Cardiac septum (tissue), 1 donor: ENCODE measurements around the gene MAP2. TPM values are rescaled to one million over a fixed set of nuclear protein-coding genes. Genes with fewer than 3 reads are reported as not detected.
"Not testable (repeated sequence)": the region's sequence is repeated elsewhere in the genome, so short reads cannot be mapped to it uniquely, and the experiment has no call there.

ENCODE experiments used
- DNase-seq: peaks from one replicate; pipeline ENCODE4 v3.0.0-alpha.2; 2020; ENCODE audit warnings: low spot score
- intact Hi-C: fragments of 100-400 bp; cut with DNase I; formaldehyde crosslinking; loops from one replicate; pipeline ENCODE4 v1.14.0; 2022
- total RNA-seq: library from RNA; stranded (reverse); fragmentation: NEBNext Ultra II Directional; extraction: Animal tissue kit (Norgen Biotek cat#: 25700); gene quantifications from one replicate; pipeline ENCODE4 v1.2.1, GENCODE V29; 2021
- donor health status: DM: no; HTN: no; CAD: no.

The MAP2 gene
- total RNA-seq, 1 donor from 2014 or later: 42.1 TPM

DNA sequence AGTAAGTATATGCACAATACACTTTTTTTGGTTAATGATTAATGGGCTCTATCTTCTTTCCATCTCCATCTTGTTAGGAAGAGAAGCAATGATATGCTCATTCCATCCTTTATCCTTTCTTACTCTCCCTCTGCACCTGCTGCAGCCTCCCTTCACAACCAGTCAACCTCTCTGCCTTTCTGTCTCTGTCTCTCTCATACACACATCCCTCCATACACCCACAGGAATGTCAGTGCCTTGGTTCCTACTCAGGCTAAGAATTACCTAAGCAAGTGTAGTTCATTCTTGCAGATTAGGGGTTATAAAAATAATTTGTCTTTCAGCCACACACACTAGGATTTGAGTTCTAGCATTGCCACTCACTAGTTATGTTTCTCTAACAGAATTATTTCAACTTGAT lies 45.6 kb downstream of the MAP2 start:
- intact Hi-C loops: no loop called here

DNA sequence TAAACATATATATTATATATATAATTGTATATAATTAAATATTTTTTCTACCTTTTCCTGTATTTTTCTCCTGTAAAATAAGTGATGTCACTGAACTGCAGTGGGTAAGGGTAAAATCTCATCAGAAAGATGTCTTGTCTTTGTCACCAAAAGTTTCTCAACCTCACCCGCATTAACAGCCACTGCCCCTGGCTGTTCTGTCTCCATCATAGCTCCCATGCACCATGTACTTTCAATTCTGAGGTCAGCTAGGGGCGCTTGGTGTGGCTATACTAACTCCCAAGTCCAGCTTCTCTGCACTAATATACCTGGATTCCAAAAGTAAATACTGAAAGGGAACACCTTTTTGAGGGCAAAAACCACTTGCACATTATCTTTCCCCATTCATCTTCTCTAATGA lies 46.6 kb downstream of the MAP2 start:
- DNase-seq: no peak
- intact Hi-C loops: loop anchor here (5.0 kb wide), 1 partner anchor 43 kb away; no protein-coding TSS in a partner anchor

More for the DNA sequence above, 45.6 kb downstream of the MAP2 start:
- DNase-seq: no peak

DNA sequence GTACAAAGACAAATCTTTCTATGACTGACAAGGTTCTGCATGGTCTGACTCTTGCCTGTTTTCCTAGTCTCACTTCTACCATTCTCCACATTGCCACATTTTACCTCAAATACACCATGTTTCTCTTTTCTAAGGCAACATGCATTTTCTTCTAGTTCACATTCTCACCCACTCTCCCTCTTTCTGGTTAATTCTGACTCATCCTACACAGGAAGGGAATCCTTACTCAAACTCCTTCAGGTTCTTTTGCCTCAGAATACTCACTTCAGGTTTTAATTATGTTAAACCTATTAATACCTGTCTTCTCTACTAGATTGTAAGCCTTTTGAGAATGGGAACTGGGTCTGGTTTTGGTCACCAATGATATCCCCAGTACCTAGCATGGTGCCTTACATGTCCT lies 47.2 kb downstream of the MAP2 start:
- intact Hi-C loops: loop anchor here (5.0 kb wide), 1 partner anchor 44 kb away; no protein-coding TSS in a partner anchor

DNA sequence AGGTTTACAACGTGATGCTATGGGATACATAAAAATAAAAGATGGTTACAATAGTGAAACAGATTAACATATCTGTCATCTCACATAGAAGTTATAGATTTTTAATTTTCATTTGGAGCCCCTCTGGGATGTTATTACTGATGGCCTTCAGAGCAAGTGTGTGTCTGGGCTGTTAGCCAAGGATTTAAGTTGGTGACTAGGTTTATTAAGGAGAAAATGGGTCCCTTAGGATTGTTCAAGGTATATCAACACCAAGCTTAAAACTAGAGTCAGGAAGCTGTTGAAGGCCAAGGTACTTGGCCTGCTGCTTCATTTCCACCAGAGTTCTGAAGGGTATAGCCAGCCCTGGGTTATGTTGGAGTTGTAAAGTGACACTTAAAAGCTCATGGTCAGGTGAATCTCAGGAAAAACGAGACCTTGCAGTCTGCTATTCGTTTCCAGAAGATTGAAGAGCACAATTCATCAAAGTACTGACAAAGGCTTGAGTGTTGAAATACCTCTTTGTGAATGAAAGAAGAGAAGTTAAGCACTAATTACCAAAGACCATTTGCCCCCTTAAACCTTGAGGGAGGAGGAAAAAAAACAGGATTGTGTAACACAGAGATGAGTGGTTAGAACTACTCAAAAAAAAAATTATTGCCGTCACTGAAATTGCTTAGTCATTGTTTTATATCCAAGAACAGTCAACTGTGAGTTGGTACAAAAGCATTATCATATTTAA lies 48.4 kb downstream of the MAP2 start:
- intact Hi-C loops: loop anchor here (5.0 kb wide), 1 partner anchor 45 kb away; no protein-coding TSS in a partner anchor
- no peak for DNase-seq

More for the DNA sequence above, 47.2 kb downstream of the MAP2 start:
- DNase-seq: no peak

DNA sequence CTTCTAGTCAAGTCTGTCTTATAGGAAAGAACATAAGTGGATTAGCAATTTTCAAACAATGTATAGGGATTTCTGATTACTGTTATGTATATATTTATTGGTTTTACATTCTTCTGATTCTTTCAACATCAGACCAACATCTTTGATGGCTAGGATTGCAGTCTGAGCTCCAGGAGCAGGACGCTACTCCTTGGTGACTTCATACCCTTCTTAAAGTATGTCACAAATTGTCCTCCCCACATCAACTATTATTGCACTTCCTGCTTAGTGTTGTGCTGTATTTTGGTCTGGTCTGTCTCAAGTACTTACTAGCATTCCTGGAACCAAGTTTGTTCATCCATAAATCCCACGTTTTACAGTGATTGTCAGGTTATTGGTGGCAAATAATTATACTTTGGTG lies 49.0 kb downstream of the MAP2 start:
- intact Hi-C loops: loop anchor here (5.0 kb wide), 1 partner anchor 46 kb away; no protein-coding TSS in a partner anchor
- no peak for DNase-seq

DNA sequence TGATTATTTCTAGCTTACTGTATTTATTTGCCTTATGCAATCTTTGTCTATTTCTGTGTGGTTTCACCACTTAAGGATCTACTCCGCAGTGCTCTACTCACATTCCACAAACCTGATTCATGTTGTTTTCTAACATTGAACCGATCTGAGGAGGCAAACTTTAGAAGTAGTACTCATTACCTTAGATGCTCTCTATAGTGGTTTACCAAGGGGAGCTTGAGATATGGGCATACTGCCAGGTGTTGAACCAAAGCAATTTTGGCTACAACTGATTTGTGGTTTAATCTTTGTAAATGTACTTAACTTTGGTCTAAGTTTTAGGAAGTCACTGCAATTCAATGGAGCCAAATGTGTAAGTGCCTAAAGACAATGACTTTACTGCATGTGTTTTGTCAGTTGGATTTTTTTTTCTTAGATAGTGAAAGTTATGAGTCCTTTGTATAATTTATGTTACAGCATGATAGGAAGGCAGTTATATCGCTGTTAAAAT lies 50.1 kb downstream of the MAP2 start:
- intact Hi-C loops: loop anchor here (5.0 kb wide), 1 partner anchor 47 kb away; no protein-coding TSS in a partner anchor
- DNase-seq: no peak

DNA sequence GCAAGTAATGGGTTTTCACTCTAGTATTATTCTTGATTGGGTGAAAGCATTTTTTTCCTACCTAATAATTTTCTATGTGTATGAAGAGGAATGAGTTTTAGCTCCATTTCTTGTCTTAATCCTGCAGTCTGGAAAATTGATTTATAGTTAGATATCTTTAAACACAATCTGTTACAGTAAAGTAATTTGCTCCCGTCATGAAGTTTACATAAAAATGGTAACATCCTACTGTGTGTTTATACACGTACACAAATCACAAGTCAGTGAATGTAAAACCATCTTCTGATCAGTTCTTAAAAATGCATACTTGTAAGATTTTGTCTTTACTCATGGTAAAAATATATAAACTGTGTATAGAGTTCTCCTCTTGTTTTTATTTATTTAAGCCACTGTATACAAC lies 51.1 kb downstream of the MAP2 start:
- no peak for DNase-seq
- intact Hi-C loops: loop anchor here (5.0 kb wide), 1 partner anchor 48 kb away; no protein-coding TSS in a partner anchor

DNA sequence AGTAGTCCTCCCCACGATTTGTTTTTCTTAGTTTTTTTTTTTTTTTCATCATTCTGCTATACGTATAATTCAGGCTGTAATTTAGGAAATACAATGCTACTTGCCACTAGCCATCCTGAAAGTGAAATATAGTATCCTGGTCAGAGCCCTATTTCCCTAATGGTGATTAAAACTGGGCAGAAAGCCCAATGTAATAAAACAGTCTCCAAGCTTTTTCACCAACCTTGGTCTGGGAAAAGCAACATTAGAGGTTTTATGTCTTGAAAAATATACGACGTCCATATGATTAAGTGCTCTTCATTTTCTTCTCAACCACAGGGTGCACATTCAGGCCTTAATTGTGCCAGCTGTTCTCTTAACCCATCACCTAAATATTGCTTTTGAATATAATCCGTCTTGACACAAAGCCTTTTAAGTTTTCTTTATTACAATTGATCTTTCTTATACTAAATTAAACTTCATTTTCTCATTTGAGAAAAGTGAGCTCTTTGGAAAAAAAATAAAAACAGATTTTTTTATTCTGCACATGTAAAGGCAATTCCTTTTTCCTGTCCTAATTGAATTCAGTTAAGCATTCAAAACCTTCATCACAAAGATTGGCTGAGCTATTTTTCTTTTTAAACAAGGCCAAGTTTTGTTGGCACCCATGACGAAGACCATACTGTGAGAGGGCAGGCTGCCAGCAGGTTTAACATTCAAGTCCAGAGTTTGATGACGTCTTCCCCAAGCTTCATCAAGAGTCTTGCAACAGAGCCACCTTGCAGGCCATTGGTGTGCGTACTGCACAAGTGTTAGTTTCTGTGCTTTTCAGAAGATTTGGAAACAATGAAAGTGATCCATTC lies 52.7 kb downstream of the MAP2 start:
- intact Hi-C loops: no loop called here
- DNase-seq: no peak

DNA sequence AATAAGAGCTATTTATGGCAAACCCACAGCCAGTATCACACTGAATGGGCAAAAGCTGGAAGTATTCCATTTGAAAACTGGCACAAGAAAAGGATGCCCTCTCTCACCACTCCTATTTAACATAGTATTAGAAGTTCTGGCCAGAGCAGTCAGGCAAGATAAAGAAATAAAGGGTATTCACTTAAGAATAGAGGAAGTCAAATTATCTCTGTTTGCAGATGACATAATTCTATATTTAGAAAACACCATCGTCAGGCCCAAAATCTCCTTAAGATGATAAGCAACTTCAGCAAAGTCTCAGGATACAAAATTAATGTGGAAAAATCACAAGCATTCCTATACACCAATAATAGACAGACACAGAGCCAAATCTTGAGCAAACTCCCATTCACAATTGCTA lies 68.4 kb downstream of the MAP2 start:
- intact Hi-C loops: loop anchor here (10.0 kb wide), 2 partner anchors 63 to 67 kb away; partner anchors contain the start of gene MAP2
- DNase-seq: not testable (repeated sequence)

DNA sequence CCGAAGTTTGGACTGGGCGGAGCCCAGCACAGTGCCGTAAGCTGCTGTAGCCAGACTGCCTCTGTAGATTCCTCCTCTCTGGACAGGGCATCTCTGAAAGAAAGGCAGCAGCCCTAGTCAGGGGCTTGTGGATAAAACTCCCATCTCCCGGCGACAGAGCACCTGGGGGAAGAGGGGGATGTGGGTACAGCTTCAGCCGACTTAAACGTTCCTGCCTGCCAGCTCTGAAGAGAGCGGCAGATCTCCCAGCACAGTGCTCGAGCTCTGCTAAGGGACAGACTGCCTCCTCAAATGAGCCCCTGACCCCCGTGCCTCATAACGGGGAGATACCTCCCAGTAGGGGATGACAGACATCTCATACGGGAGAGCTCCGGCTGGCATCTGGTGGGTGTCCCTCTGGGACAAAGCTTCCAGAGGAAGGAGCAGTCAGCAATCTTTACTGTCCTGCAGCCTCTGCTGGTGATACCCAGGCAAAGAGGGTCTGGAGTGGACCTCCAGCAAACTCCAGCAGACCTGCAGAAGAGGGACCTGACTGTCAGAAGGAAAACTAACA lies 71.3 kb downstream of the MAP2 start:
- intact Hi-C loops: loop anchor here (5.0 to 10.0 kb wide), 3 partner anchors 37 to 70 kb away; partner anchors contain the start of gene MAP2
- not testable (repeated sequence) for DNase-seq

DNA sequence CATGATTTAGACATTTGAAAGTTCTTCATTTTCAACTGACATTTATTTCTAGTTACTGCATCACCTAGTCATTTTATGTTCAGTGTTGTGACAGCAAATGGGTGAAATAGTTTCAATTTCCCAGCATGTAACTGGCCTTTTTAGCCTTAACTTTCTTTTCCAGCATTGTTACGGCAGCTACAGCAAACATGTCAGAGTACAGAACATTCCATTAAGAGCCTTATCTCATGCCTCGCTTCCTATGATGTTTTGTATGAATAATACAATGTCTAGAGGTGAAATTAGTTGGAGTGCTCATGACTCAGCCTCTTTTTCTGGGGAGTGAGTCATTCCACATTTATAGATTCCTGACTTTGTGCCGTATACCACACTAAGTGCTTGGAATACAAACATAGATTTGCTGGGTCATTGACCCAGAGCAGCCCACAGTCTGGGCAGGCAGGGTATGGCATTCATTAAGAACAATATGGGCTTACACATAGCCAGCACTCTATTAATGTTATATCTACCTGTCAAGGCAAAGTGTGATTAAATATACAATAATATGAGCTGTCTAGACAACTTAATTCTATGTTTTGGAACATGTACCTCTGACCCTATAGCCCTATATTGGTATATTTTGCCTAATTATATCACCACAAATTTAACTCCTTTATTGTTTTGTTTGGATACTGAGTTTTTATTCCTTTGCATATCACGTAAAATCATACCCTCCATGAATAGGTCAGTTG lies 72.2 kb downstream of the MAP2 start:
- intact Hi-C loops: loop anchor here (5.0 to 10.0 kb wide), 3 partner anchors 36 to 71 kb away; partner anchors contain the start of gene MAP2
- DNase-seq: no peak

DNA sequence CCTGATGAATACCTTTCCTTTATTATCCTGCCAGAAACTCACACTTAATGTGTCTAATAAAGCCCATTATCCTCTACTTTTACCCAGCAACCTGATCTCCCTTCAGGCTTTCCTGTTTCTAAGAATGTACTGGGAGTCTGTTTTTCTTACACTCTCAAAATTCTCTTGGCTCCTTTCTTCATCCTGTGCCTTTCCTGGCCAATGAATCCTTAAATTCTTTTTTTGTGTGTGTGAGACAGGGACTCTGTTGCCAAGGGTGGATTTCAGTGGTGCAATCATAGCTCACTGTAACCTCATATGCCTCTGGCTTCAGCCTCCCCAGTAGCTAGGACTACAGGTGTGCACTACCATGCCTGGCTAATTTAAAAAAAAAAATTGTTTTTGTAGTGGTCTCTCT lies 72.7 kb downstream of the MAP2 start:
- intact Hi-C loops: loop anchor here (5.0 to 10.0 kb wide), 3 partner anchors 36 to 72 kb away; partner anchors contain the start of gene MAP2
- no peak for DNase-seq

DNA sequence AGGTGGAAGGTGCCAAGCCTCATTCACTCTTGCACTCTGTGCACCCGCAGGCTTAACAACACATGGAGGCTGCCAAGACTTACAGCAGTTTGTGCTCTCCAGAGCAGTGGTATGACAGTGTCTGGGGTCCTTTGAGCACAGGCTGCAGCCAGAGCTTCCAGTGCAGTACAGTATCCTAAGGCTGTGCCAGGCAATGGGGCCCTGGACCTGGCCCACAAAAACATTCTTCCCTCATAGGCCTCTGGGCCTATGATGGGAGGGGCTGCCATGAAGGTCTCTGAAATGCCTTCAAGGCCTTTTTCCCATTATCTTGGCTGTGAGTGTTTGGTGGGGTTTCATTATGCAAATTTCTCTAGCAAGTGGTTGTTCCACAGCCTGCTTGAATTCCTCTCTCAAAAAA lies 74.8 kb downstream of the MAP2 start:
- DNase-seq: no peak
- intact Hi-C loops: loop anchor here (5.0 to 10.0 kb wide), 3 partner anchors 34 to 74 kb away; partner anchors contain the start of gene MAP2

DNA sequence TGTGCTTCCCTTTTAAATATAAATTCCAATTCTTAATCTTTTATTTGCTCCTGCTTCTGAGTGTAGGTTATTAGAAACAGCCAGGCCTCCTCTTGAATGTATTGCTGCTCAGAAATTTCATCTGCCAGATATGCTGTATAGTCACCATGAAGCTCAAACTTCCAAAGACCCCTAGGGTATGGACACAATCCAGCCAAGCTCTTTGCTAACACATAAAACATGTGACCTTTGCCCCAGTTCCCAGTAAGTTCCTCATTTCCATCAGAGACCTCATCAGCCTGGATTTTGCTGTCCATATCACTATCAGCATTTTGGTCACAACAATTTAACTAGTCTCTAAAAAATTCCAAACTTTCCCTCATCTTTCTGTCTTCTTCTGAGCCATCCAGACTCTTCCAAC lies 75.2 kb downstream of the MAP2 start:
- DNase-seq: no peak
- intact Hi-C loops: loop anchor here (5.0 to 10.0 kb wide), 3 partner anchors 33 to 74 kb away; partner anchors contain the start of gene MAP2

DNA sequence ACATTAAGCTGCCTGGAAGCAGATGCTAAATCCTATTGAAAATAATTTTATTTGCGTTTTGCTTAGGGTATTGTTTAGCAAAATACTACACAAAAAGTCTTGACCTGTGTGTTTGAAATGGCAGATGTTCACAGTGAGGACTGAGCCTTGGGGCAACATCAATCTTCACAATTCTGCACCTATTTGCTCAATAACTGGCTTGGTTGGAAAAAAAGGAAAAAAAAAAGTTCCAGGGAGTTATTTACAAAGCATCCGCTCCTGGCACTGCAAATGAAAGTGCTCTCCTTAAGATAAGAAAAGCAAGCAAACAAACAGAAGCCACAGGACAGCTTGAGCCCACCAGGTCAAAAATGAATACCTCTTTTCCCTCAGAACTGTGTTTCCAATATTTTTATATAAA lies 77.7 kb downstream of the MAP2 start:
- no peak for DNase-seq
- intact Hi-C loops: no loop called here

DNA sequence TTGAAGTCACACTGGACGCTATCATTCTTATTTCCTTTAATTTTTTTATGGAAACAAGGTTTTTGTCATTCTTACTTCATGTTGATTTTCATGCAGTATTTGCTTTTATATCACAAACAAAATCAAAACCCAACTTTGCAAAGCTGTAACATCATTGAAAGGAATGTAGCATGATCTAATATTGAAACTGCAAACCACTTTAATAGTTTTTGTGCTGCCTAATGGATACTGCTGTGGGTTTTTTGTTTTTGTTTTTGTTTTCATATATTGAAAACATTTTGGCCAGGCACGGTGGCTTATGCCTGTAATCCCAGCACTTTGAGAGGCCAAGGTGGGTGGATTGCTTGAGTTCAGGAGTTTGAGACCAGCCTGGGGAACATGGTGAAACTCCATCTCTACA lies 81.6 kb downstream of the MAP2 start:
- DNase-seq: no peak
- intact Hi-C loops: no loop called here

DNA sequence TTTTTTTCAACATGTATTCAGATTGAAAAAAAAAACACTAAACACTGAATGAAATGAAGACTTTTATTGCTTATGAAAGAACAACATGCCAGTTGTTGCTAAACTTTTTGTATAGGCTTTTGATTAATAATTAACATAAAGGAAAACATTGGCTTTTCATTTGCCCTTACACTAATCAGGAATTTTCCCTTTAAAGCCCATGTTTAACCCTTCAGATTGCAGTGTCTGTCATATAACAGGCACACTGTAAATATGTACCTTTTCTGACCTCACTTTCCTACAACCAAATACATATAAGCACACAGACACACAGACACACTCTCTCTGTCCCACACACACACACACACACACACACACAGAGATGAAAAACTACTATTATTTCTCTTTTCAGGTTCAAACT lies 84.4 kb downstream of the MAP2 start:
- no peak for DNase-seq
- intact Hi-C loops: no loop called here

DNA sequence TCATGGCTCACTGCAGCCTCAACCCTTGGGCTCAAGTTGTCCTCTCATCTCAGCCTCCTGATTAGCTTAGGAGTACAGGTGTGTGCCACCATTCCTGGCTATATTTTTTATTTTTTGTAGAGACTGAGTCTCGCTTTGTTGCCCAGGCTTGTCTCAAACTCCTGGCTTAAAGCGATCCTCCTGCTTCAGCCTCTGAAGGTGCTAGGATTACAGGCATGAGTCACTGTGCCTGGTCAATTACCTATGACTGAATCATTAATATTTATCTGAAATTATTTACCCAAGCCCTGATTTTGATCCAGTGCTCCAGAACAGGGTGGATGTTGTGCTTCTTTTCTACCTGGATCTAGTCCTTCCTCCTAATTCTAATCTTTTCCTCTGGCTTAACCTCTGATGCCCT lies 87.8 kb downstream of the MAP2 start:
- intact Hi-C loops: no loop called here
- no peak for DNase-seq

DNA sequence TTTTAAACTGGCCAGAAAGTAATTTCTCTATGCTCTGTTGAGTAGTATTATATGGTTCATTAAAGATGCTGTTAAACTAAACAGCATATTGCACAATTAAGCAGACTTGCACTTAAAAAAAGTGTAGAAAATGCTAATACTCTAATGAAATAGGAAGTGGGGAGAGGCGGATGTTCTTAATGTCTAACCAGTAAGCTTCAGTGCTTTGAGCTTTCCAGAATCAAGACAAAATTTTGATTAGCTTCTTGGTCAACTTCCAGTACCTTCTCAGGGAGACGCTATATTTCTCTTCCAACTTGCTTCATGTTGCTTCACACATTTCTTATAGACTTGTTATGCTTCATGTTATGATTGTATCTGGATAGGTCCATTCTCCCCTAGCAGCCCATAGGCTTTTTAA lies 89.1 kb downstream of the MAP2 start:
- intact Hi-C loops: no loop called here
- no peak for DNase-seq
